Heart left ventricle (tissue), 13 donors: ENCODE measurements around the gene AGR2.

Experiments used
- POLR2A ChIP-seq, 2 donors: fragments of 450-650 bp; IDR thresholded peaks; one replicate each; pipeline ENCODE4 v1.6.1; 2017; ENCODE audit warnings: antibody characterized with exemption in 2 of 2, mild to moderate bottlenecking in 2 of 2, moderate library complexity in 2 of 2
- TF ChIP-seq, protein P1 (sequence below), 12 donors: fragments of 200-600 bp; sonication (generic) in 4 of 12; IDR thresholded peaks; one replicate each; pipeline versions ENCODE4 v1.5.0 to v1.8.0; 2018 to 2022; ENCODE audit warnings: antibody characterized with exemption in 12 of 12, mild to moderate bottlenecking in 5 of 12
- donor health status: ischemic (EF 13 %, LVEDD 7.1; RV severe dilation, severe dysfunction).
- donor health status: DM: no; HTN: yes; CAD: no.
- donor health status: DM: no; HTN: no; CAD: no.
- donor health status: ischemic (EF 25% LVEDD 6.9; RV normal size, moderate dysfunction).
- donor health status: ischemic (EF 25% LVEDD 5.7; RV mildly dilated, moderate dysfunction).
- donor health status: ischemic (EF 35%, LVEDD 5.7; RV mildly dilated, moderate dysfunction).
- donor health status: nonischemic (EF 11% LVEDD 7.7; RV severe dilation, severe dysfunction).
- donor health status: DM: yes; HTN: yes; CAD: no.
- donor health status: PGD.
- donor health status: ischemic (EF 29% LVEDD 5.4; RV normal size, mild dysfunction).
- donor health status: nonischemic (EF 23%, LVEDD 6.1; RV moderate dilation, normal function).

DNA sequence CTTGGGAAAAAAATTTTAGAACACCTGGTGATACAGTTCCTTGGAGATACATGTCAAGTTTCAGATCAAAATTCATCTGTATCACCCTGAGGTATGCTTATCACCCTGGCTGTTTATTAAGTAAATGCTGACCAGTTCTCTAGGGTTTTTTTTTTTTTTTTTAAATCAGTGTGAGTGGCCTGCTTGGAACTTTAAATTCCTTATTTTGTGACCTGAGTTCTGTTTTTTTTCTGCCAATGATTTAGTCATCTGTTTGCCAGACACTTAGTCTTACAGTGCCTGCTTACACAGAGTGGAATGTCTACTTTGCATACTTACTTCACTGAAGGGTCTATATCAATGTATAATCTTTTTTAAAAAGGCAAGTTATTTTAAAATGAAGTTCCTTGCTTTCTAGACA is 49.4 kb downstream of the AGR2 start:
- TF ChIP-seq, protein P1, sequence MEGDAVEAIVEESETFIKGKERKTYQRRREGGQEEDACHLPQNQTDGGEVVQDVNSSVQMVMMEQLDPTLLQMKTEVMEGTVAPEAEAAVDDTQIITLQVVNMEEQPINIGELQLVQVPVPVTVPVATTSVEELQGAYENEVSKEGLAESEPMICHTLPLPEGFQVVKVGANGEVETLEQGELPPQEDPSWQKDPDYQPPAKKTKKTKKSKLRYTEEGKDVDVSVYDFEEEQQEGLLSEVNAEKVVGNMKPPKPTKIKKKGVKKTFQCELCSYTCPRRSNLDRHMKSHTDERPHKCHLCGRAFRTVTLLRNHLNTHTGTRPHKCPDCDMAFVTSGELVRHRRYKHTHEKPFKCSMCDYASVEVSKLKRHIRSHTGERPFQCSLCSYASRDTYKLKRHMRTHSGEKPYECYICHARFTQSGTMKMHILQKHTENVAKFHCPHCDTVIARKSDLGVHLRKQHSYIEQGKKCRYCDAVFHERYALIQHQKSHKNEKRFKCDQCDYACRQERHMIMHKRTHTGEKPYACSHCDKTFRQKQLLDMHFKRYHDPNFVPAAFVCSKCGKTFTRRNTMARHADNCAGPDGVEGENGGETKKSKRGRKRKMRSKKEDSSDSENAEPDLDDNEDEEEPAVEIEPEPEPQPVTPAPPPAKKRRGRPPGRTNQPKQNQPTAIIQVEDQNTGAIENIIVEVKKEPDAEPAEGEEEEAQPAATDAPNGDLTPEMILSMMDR (IDR thresholded peaks at IDR 0.05) = no peak
- TF ChIP-seq POLR2A (IDR thresholded peaks at IDR 0.05) = no peak
